GM21390 (cell line): ENCODE measurements around the gene ILRUN.
A peak's percentile ranks its signal among the peaks of the same experiment; 100 is the strongest.
"Not testable (repeated sequence)": the region's sequence is repeated elsewhere in the genome, so short reads cannot be mapped to it uniquely, and the experiment has no call there.

Experiments
- ATAC-seq: cut with Tn5 transposase; IDR thresholded peaks from one replicate; pipeline ENCODE4 v1.9.1; 2021; ENCODE audit not compliant: unreplicated experiment

The ILRUN gene

DNA sequence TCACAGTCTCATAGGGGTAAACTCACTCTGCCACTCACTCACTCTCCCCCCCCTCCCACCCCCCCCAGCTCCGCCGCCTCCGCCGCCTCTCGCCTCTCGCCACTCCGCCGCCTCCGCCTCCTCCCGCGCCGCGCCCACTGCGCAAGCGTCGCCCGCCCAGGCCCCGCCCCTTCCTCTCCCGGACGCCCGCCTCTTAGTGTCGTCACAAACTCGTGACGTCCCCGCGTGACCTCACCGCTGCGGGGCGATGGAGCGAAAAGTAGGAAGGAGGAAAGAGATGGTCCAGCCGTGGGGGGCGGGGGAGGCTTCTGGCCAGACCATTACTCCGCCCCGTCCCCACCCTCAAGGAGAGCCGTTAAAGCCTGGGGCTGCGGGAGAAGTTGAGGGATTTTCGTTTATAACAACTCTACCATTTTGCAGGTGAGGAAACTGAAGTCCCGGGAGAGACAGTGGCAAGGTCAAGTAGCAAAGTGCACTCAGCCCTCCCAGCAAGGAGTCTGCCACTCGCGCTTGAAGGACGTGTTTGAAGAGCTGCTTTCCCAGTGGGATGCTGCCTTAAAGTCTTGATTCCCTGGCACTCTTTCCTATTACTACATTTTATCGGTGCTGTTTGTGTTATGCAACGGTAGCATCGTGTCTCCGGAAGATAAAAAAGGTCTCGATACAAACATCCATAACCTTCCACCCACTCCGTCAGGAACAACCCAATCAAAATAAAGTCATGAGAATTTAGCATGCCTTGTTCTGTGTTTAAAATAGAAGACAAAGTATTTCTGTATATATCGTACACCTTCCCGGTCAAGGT, at the start of gene ILRUN:
ILRUN (minus strand) TSS at position 29 of the 805 bp plus-strand sequence. CDS start 164 bp downstream, outside the sequence.
- peak; percentile 70 for ATAC-seq

DNA sequence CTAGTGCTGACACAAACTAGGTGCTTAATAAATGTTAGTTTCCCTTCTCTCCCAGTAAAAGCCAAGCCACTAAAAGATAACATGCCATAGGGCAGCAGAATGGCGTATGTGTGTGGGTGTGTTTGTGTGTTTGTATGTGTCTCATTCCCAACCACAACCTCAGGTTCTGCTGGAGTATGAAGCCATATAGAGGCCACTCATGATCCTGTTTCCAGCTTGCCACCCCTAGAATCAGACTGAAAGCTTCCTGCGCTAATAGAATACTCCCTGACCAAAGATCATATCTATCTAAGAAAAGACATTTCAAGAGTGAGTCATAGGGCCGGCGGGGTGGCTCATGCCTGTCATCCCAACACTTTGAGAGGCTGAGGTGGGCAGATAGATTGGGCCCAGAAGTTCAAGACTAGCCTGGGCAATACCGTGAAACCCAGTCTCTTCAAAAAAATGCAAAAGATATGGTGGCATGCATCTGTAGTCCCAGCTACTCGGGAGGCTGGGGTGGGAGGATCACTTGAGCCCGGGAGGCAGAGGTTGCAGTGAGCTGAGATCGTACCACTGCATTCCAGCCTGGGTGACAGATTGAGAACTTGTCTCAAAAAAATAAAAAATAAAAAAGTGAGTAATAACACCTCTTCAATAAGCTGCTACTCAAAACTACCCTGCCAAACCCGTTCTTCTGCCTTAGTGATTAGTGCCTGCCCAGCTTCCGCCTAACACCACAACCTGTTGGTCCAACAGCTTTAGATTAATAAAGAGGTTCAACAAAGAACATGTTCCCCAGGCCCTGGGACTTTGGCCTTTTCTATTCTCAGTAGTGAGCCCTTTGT, 48.9 kb upstream of the ILRUN start:
- no peak for ATAC-seq

DNA sequence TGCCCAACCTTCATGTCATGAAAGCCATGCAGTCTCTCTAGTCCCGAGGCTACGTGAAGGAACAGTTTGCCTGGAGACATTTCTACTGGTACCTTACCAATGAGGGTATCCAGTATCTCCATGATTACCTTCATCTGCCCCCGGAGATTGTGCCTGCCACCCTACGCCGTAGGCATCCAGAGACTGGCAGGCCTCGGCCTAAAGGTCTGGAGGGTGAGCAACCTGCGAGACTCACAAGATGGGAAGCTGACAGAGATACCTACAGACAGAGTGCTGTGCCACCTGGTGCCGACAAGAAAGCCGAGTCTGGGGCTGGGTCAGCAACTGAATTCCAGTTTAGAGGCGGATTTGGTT, 47.7 kb upstream of the ILRUN start:
- not testable (repeated sequence) for ATAC-seq

DNA sequence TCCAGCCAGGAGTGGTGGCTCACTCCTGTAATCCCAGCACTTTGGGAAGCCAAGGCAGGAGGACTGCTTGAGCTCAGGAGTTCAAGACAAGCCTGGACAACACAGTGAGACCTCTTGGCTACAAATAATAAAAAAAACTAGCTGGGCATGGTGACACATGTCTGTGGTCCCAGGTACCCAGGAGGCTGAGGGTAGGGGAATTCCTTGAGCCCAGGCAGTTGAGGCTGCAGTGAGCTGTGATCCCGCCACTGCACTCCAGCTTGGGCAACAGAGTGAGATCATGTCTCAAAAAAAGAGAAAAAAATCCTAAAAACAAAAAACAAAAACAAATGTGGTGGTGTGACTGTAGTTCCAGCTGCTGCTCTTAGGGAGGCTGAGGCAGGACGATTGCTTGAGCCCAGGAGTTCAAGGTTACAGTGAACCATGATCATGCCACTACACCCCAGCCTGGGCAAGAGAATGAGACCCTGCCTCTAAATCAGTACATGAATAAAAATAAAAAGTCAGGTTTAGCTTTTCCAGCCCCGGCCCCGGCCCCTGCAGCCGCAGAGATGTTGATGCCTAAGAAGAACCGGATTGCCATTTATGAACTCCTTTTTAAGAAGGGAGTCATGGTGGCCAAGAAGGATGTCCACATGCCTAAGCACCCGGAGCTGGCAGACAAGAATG, 47.2 kb upstream of the ILRUN start:
- ATAC-seq, result no peak

DNA sequence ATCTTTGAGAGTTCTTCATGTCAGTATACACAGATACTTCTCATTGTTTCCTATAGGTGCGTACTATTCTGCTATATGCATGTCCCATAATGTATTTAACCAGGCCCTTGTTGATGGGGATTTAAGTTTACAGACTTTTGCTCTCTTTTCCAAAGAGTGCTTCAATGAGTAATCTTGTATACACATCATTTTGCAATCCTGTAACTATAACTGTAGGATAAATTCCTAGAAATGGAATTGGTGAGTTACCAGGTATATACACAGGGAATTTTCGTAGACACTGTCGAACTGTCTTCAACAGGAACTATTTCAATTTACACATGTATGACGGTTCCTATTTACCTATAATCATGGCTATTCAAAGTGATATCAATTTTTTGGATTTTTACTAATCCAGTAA, 45.5 kb upstream of the ILRUN start:
- no peak for ATAC-seq

DNA sequence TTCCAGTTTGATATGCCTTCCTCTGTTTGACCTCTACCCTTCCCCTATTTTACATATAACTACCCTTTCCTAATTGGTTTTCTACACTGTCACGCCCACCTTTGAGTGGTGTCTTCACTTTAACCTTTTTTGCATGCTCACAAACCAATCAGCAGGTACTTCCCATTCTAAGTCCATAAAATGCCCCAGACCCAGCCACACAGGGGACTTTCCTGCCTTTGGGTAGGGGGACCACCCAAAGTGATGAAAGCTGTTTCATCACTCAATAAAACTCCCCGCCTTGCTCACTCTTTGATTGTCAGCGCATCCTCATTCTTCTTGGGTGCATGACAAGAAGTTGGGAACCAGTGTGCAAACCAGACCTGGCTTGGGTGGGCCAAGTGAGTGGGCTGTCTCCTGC, 40.3 kb upstream of the ILRUN start:
- ATAC-seq, result no peak

DNA sequence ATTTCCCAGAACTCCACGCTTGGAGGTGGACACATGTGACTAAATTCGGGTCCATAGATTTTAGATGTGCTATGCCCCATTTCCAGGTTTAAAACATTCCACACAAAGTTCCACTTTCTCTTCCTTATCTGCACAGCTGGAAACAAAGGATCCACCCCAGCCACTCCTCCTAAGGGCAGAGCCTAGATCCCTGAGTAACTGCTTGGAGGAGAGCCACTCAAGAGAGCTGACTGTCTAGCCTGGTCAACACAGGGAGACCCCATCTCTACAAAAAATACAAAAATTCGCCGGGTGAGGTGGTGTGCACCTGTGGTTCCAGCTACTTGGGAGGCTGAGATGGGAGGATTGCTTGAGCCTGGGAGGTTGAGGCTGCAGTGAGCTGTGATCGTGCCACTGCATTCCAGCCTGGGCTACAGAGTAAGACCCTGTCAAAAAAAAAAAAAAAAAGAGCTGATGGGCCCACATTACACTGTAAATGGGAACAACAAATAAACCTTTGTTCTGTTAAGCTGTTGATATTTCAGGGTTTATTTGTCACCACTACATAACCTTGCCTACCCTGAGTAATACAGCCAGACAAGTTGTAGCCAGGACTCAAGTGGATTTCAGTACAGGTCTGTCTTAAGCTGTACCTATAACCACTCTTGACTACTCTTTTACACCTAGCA, 35.0 kb upstream of the ILRUN start:
- no peak for ATAC-seq

DNA sequence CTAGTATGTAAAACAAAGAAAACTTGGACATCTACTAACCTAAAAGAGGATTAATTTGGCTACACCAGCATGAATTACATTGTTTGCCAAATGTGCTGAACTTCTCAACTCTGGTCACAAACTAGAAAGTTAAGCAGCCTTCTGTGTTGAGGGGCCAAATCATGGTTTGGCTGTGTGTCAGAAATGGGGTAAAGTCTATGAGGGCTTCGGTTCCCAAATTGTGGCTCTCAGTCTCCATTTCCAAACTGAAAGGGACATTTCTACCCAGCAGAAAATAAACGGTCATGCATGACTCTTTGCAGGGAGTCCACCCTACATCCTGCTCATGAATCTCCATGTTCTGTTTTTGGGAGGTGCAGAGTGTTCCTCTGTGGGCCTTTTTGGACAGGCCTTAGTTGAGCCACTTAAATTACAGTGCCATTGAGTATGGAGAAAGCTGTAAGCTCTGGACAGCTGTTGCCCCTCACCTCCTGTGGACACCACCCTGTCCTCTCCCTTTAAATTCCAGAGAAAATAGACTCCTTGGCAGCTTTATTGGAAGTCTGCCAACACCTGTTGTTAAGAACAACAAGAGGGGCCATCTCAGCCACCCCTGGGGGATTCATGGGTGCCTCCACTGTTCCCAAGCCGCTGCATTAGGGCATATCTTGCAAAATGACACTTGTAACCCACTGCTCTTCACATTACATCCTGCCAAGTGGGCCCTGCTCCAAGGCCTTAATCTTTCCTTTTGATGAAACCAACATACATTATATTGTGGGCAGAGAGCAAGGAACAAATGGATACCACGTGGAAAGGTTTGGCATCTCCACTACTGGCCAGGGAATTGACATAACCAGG, 33.3 kb upstream of the ILRUN start:
- ATAC-seq, result no peak

DNA sequence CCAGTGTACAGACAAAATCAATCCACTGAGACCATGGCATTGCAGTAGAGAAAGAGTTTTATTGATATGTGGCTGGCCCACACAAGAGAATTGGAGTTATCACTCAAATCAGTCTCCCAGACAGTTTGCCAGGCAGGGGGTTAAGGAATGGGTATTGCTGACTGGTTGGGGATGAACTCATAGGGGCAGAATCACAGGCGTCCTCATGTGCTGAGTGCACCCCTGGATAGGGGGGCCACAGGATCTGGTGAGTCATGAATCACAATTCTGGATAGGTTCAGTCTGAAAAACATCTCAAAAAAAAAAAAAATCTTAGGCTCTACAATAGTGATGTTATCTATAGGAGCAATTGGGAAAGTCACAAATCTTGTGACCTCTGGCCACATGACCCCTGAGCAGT, 29.5 kb upstream of the ILRUN start:
- no peak for ATAC-seq

DNA sequence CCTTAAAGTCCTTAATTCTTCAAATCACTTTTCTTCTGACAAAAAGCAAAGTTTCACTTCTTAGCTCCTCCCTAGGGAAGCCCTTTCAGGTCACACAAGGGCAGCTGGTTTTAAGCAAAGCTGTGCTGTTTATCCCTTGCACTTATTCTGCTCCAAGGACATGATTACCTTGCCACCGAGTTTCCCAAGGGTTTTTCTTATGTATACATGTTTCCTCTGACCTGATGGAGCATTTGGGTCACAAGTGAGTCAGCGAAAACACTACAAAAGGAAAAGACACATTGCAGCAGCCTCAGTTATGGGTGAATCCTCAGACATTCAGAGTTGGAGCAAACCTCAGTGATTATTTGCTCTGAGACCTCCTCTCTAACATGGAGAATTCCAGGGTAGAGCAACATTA, 26.6 kb upstream of the ILRUN start:
- ATAC-seq, result no peak

DNA sequence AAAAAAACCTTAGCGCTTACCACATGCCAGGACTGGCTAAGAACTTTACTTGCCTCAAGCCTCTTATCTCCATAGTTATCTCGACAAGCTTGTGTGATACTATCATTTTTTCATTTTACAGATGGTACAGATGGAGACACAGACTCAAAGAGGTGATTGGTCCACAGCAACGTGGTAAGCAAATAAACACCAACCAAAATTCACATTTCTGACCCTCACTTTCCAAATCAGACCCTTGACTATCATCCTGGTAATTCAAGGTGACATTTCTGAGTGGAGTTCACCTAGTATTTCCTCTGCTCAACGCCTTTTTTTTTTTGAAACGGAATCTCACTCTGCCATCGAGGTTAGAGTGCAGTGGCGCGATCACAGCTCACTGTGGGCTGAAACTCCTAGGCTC, 25.9 kb upstream of the ILRUN start:
- no peak for ATAC-seq

DNA sequence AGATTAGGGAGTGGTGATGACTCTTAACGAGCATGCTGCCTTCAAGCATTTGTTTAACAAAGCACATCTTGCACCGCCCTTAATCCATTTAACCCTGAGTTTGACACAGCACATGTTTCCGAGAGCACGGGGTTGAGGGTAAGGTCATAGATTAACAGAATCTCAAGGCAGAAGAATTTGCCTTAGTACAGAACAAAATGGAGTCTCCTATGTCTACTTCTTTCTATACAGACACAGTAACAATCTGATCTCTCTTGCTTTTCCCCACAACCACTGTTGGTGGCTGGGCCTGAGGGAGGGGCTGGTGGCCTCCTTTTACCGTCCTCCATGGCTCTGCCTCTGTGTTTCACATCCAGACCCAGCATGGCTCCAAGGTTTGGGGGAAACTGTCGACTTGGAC, 23.6 kb upstream of the ILRUN start:
- ATAC-seq, result not testable (repeated sequence)

DNA sequence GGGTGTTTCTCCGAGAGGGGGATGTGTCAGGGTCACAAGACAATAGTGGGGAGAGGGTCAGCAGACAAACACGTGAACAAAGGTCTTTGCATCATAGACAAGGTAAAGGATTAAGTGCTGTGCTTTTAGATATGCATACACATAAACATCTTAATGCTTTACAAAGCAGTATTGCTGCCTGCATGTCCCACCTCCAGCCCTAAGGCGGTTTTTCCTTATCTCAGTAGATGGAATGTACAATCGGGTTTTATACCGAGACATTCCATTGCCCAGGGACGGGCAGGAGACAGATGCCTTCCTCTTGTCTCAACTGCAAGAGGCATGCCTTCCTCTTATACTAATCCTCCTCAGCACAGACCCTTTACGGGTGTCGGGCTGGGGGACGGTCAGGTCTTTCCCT, 23.1 kb upstream of the ILRUN start:
- not testable (repeated sequence) for ATAC-seq

DNA sequence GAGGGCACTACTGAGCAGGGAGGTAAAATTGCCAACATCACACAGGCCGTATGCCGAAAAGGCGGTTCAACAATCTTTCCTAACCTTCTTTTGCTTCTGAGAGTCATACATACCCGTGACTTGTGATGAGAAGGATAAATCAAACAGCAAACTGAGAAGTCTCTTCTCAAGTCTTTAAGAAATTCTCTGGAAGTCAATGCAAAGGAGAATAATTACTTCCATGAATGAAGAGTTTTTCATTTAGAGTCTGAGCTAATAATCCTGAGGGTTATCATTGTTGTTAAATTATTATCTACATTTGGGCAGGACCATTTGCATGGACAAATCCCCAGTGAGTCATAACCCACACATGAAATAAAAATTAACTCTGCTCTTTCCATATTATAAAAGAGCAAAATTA, 22.4 kb upstream of the ILRUN start:
- ATAC-seq, result no peak

DNA sequence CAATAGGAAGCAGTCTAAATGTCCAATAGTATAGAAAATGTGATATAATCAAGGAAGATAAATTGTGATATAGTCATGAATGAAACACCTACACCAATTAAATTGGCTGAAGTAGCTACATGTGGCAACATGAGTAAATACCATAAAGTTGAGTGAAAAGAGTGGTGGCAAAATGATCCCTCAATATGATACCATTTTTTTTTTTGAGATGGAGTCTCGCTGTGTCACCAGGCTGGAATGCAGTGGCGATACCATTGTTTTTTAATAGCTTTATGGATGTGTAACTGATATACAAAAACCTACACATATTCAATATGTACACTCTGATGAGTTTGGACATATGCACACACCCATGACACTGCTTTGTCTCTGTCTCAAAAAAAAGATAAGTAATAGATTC, 20.9 kb upstream of the ILRUN start:
- ATAC-seq, result no peak

DNA sequence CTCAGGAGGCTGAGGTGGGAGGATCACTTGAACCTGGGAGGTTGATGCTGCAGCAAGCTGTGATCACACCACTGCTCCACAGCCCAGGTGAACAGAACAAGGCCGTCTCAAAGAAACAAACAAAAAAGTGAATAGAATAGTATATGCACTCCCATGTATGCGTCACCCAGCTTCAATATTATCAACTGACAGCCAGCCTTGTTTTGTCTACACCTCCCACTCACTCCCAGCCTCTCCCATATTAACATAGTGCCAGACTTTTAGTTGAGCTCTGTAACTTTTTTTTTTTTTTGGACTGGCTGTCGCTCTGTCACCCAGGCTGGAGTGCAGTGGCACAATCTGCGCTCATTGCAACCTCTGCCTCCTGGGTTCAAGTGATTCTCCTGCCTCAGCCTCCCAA, 18.1 kb upstream of the ILRUN start:
- ATAC-seq, result no peak

DNA sequence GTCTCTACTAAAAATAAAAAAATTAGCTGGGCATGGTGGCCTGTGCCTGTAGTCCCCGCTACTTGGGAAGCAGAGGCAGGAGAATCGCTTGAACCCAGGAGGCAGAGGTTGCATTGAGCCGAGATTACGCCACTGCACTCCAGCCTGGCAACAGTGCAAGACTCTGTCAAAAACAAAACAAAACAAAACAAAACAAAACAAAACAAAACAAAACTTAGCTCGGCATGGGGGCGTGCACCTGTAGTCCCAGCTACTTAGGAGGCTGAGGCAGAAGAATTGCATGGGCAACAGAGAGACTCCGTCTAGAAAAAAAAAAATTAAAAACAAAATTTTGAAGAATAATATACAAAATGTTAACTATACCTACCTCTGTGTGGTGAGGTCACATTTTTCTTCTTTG, 16.3 kb upstream of the ILRUN start:
- not testable (repeated sequence) for ATAC-seq

DNA sequence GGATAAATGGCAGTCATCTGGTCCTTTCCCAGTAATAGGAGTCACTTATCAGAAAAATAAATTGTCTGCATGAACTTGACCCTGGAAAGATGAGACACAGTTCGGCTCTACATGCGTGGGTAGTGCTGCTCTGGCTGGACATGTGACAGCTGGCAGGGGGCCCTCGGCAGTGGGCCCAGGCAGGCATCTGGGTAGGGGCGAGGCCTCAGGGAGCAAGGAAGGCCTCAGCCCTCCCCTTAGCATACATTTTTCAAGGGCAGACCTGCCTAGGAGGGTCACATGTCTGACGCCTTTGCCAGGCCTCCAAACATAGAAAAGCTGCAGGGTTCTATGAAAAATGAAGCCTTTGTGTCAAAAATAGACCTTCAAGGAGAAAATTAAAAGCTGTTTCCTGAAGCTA, 12.8 kb upstream of the ILRUN start:
- ATAC-seq, result no peak

DNA sequence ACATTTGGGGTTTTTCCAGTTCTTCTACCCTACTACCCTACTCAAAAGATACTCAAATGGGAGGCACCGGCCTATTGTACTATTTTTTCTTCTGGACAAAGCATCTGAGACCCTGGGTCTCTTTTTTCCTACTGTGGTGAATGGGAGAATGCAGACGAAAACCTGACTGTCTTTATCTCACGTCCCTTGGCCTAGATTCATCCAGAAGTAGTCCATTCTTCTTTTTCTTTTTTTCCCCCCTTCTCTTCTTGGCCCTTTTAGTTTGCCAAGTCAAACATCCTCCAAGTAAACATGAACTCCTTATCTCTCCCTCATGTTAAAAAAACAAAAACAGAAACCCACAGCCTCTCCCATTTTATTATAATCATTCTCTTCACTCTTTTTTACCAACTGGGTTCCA, 8.7 kb upstream of the ILRUN start:
- ATAC-seq, result no peak

DNA sequence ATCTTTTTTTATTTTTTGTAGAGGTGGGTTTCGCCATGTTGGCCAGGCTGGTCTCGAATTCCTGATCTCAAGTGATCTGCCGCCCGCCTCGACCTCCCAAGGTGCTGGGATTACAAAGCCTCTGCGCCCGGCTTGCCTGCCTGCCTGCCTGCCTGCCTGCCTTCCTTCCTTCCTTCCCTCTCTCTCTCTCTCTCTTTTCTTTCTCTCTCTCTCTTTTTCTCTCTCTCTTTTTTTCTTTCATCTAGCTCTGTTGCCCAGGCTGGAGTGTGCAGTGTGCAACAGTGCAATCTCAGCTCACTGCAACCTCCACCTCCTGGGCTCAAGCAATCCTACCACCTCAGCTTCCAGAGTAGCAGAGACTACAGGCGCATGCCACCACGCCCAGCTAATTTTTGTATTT, 4.6 kb upstream of the ILRUN start:
- no peak for ATAC-seq
